Subcutaneous abdominal adipose tissue (tissue), 5 donors: ENCODE data around the gene MLH1.
A peak's percentile ranks its signal among the peaks of the same experiment; 100 is the strongest.
"Not testable (repeated sequence)": the region's sequence is repeated elsewhere in the genome, so short reads cannot be mapped to it uniquely, and the experiment has no call there.

Source experiments
- H3K27ac ChIP-seq: one replicate; pipeline ENCODE4 v1.7.0; 2013; ENCODE audit warnings: low read depth, mild to moderate bottlenecking, inconsistent platforms, low read length, moderate library complexity
- H3K27me3 ChIP-seq, 5 donors: one replicate each; pipeline ENCODE4 v1.7.0; 2013; ENCODE audit warnings: low read length in 5 of 5, inconsistent platforms in 1 of 5; ENCODE audit not compliant: control insufficient read depth in 5 of 5, insufficient read depth in 4 of 5
- H3K36me3 ChIP-seq, 5 donors: one replicate each; pipeline ENCODE4 v1.7.0; 2013; ENCODE audit warnings: low read length in 5 of 5; ENCODE audit not compliant: control insufficient read depth in 5 of 5, insufficient read depth in 5 of 5
- H3K4me1 ChIP-seq, 5 donors: one replicate each; pipeline ENCODE4 v1.7.0; 2013; ENCODE audit warnings: low read length in 5 of 5, mild to moderate bottlenecking in 3 of 5, moderate library complexity in 1 of 5; ENCODE audit not compliant: control insufficient read depth in 5 of 5, insufficient read depth in 5 of 5
- H3K4me3 ChIP-seq, 5 donors: one replicate each; pipeline ENCODE4 v1.7.0; 2013; ENCODE audit warnings: low read length in 5 of 5, low read depth in 1 of 5
- H3K9ac ChIP-seq, 5 donors: one replicate each; pipeline ENCODE4 v1.7.0; 2013; ENCODE audit warnings: low read length in 5 of 5, mild to moderate bottlenecking in 4 of 5, moderate library complexity in 3 of 5
- H3K9me3 ChIP-seq, 5 donors: one replicate each; pipeline ENCODE4 v1.7.0; 2013; ENCODE audit warnings: low read length in 5 of 5; ENCODE audit not compliant: control insufficient read depth in 5 of 5
- donor health status: healthy.
- donor health status: healthy.
- donor health status: healthy.
- donor health status: healthy.
- donor health status: healthy.

The MLH1 gene

DNA sequence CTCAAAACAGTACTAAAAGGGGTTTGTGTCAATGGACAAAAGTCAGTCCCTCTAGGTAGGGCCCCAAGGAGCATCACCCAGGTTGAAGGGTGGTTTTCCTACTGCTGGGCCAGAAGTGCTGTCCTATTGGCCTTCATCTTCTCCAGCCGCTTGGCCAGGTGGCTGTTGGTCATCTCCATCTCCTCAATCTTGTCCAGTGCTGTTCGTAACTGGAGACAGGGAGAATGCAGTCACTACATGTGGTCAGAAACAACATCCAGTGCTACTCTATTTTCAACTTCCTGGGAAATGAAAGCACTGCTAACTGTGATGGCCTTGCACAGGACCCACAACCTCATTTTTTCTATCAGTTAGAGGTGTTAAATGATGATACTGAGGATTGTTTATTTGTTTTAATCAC is 60.4 kb downstream of the MLH1 start:
- H3K4me1 ChIP-seq: peaks cover 2 to 29% (median 26%) of the 10 kb centered on the region in 5 donors
- H3K27me3 ChIP-seq: no peaks in the 10 kb centered on the region
- H3K36me3 ChIP-seq: peaks cover 24 to 69% (median 49%) of the 10 kb centered on the region in 5 donors
- H3K4me3 ChIP-seq: no peak overlapping the region
- H3K9ac ChIP-seq: peak overlapping the region in 1 of 5 donors; percentile 6
- no peaks in the 10 kb centered on the region for H3K9me3 ChIP-seq
- H3K27ac ChIP-seq: peak overlapping the region; percentile 80

DNA sequence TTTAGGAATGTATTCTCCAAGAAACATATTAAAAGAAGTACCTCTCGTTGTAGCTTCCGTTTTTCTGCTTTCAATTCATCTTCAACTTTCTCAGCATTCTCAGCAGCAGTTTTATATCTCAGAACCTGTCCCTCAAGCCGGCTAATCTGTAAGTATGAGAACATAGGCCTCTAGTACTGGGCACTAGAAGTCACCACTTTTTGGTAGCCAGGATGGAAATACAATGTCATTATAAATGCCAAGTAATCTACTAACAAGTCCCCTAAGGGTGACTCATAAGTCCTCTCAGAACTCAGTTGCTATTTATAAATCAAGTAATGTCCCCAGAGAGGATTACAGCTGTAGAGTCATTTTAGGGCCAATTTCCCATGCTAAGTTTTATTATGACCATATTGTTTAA is 61.1 kb downstream of the MLH1 start:
- Histone ChIP-seq H3K27ac (peak overlapping the region; percentile 80), H3K4me1 (peaks cover 2 to 29% (median 26%) of the 10 kb centered on the region in 5 donors), H3K9me3 (no peaks in the 10 kb centered on the region), H3K27me3 (no peaks in the 10 kb centered on the region), H3K36me3 (peaks cover 22 to 64% (median 44%) of the 10 kb centered on the region in 5 donors), H3K9ac (no peak overlapping the region), H3K4me3 (no peak overlapping the region)

DNA sequence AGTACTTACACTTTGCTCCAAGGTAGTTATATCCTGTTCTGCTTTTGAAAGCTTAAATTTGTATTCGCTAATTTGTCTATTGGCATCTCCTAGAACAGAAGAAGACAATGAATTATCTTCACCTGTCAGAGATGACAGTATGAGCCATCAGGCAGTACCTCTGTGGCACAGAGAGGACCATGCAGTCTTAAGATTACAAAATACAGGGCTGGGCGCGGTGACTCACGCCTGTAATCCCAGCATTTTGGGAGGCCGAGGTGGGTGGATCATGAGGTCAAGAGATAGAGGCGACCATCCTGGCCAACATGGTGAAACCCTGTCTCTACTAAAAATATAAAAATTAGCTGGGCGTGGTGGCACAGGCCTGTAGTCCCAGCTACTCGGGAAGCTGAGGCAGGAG is 61.8 kb downstream of the MLH1 start:
- peaks cover 22 to 60% (median 42%) of the 10 kb centered on the region in 5 donors for H3K36me3 ChIP-seq
- H3K27me3 ChIP-seq, H3K9me3 ChIP-seq, H3K4me3 ChIP-seq, H3K9ac ChIP-seq: not testable (repeated sequence)
- H3K4me1 ChIP-seq: peaks cover 2 to 25% (median 23%) of the 10 kb centered on the region in 5 donors
- peak overlapping the region; percentile 77 for H3K27ac ChIP-seq

DNA sequence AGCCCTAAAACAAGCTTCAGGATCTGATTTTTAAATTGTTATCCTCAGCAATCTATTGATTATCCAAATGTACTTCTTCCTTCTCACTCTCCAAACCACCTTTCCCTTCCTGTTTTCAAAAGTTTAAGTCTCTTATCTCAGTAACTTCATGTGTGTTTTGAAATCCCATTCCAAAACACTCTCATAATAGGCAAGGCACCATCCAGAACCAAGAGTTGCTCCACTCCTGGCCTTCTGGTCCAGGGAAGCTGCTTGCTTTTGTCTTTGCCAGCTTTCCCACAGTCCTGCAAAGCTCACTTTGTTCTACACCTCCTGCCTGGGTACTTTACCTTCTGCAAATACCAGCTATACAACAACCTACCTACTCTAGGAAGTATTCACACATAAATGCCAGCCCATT is 63.5 kb downstream of the MLH1 start:
- Histone ChIP-seq H3K9ac (no peak overlapping the region), H3K27me3 (no peaks in the 10 kb centered on the region), H3K27ac (no peak overlapping the region), H3K4me3 (no peak overlapping the region), H3K4me1 (peaks cover 2 to 30% (median 20%) of the 10 kb centered on the region in 5 donors), H3K9me3 (no peaks in the 10 kb centered on the region), H3K36me3 (peaks cover 20 to 56% (median 40%) of the 10 kb centered on the region in 5 donors)

DNA sequence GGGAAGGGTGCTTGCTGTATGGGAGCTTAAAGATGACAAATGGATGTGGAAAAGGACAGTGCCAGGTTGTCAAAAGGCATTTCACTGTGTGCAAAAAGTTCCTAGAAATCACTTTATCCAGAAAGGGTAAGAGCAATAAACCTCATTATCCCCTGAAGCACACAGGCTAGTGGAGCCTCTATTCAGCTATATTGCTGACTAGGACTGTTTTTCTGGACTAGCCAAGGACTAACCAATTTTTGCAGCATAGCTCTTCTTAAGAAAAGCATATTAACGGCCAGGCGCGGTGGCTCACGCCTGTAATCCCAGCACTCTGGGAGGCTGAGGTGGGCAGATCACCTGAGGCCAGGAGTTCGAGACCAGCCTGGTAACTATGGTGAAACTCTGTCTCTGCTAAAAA is 64.8 kb downstream of the MLH1 start:
- no peak overlapping the region for H3K27ac ChIP-seq
- H3K27me3 ChIP-seq: no peaks in the 10 kb centered on the region
- H3K36me3 ChIP-seq: peaks cover 29 to 57% (median 52%) of the 10 kb centered on the region in 5 donors
- no peak overlapping the region for H3K4me3 ChIP-seq
- H3K9me3 ChIP-seq: no peaks in the 10 kb centered on the region
- H3K4me1 ChIP-seq: peaks cover 2 to 23% (median 20%) of the 10 kb centered on the region in 5 donors
- no peak overlapping the region for H3K9ac ChIP-seq

DNA sequence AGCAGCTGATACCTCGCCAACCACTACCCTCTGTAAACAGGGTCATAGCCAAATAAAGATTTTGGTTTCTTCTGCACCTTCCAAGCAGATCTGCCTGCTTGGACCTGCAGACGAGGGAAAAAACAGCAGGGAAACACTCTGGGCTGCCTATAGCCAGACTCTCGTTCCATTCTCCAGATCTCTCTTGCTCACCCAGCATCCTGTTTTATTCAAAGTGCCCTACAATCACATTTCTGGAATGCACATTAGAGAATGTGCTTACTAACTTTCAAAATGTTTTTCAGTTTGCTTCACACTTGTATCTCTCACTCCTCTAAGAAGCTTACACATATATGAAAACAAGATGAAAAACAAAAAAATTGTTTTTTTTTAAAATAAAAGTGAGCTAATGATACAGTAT is 71.4 kb downstream of the MLH1 start:
- no peak overlapping the region for H3K27ac ChIP-seq
- H3K4me3 ChIP-seq: no peak overlapping the region
- no peak overlapping the region for H3K9ac ChIP-seq
- H3K27me3 ChIP-seq: no peaks in the 10 kb centered on the region
- H3K36me3 ChIP-seq: peaks cover 34 to 59% (median 38%) of the 10 kb centered on the region in 5 donors
- no peaks in the 10 kb centered on the region for H3K9me3 ChIP-seq
- H3K4me1 ChIP-seq: peaks cover 0 to 5% (median 0%) of the 10 kb centered on the region in 5 donors

DNA sequence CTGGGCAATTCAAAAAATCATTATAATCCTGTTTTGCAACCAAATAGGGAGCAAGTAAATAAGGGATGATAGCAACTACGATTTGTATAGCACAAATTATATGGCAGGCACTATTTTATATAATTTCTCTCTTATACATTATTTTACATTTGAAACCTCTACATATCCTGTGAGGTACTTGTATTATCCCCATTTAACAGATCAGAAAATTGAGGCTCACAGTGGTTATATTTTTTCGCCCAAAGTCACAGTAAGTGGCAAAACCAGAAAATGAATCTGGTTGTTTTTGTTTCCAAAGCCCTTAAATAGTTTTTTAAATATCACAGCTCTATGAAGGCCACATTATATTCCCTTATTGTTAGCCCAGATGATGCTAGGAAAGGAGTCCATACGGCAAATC is 74.3 kb downstream of the MLH1 start:
- H3K4me3 ChIP-seq: no peak overlapping the region
- H3K27me3 ChIP-seq: no peaks in the 10 kb centered on the region
- H3K4me1 ChIP-seq: no peaks in the 10 kb centered on the region
- no peak overlapping the region for H3K27ac ChIP-seq
- H3K36me3 ChIP-seq: peaks cover 33 to 50% (median 35%) of the 10 kb centered on the region in 5 donors
- no peaks in the 10 kb centered on the region for H3K9me3 ChIP-seq
- no peak overlapping the region for H3K9ac ChIP-seq

DNA sequence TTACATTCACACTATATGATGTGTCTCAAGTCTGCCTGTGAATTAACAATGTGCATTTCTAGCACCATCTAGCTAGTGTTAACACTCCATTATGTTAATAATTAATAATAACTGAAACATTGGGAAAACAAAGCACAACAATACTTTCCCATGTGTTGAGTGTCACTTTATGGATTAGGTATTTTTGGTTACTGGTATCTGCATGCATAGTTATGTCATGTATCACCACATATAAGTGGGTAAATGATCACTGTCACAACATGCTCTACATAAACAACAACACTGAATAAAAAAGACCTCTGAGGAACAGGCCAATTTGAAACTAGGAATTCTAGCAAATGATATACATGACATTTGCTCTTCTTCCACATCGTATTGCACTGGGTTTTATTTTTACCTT is 74.7 kb downstream of the MLH1 start:
- no peak overlapping the region for H3K9ac ChIP-seq
- peaks cover 29 to 45% (median 33%) of the 10 kb centered on the region in 5 donors for H3K36me3 ChIP-seq
- H3K27ac ChIP-seq: no peak overlapping the region
- no peak overlapping the region for H3K4me3 ChIP-seq
- no peaks in the 10 kb centered on the region for H3K4me1 ChIP-seq
- no peaks in the 10 kb centered on the region for H3K9me3 ChIP-seq
- H3K27me3 ChIP-seq: no peaks in the 10 kb centered on the region

DNA sequence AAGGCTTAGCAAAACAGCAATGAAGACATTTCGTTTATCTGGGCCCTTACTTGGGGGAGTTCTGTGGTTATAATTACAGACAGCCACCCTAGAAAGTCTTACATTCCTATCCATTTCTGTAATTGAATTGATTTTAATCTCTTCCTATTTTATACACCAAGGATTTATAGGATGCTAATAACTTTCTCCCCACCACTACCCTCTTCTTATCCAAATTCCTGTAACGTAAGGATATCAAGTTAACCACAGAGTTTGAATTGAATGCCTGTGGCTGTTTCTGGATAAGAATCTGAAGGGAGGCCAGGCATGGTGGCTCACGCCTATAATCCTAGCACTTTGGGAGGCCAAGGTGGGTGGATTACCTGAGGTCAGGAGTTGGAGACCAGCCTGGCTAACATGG is 78.6 kb downstream of the MLH1 start:
- H3K9me3 ChIP-seq: no peaks in the 10 kb centered on the region
- peaks cover 15 to 34% (median 27%) of the 10 kb centered on the region in 5 donors for H3K36me3 ChIP-seq
- H3K27ac ChIP-seq: no peak overlapping the region

DNA sequence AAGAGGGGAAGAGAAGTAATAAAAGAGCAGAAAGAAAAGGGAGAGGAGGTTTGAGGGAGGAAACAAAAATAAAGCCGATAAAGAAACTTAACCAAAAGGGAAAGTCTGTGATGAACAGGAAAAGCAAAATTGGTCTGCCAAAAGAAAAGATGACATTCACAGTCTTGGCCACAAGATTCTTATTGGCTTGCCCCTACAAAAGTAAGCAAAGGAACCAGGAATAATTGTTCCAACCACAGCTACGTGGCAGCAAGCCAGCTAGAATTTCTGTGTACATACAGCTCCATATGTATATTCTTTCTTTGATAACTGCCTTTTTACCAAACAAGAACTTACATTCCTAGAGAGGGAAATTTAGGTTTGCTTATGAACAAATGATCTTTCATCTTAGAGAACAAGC is 79.6 kb downstream of the MLH1 start:
- H3K27me3 ChIP-seq: no peaks in the 10 kb centered on the region
- H3K36me3 ChIP-seq: peaks cover 15 to 40% (median 28%) of the 10 kb centered on the region in 5 donors
- H3K9ac ChIP-seq: no peak overlapping the region
- H3K27ac ChIP-seq: no peak overlapping the region
- H3K4me3 ChIP-seq: no peak overlapping the region
- no peaks in the 10 kb centered on the region for H3K4me1 ChIP-seq
- no peaks in the 10 kb centered on the region for H3K9me3 ChIP-seq

More for the DNA sequence above, 78.6 kb downstream of the MLH1 start:
- H3K4me3 ChIP-seq: no peak overlapping the region
- no peak overlapping the region for H3K9ac ChIP-seq
- no peaks in the 10 kb centered on the region for H3K4me1 ChIP-seq
- H3K27me3 ChIP-seq: no peaks in the 10 kb centered on the region

DNA sequence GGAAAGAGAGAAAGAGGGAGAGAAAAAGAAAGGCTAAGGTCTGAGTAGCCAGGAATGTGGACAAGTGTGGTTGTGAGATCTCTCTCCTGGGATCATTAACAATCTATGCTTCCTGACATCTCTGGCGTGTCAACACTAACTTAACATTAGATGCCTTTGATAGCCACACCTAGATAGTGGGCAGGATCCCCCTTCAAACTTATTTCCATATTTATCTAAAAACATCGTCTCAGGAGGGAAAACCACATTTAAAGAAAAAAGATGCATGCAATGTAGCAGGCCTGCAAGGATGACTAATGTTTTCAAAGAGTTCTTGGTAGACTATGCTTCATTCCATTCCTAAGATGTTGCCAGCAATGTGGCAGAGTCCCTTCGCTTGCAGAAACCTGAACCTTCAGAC is 80.9 kb downstream of the MLH1 start:
- H3K4me3 ChIP-seq: no peak overlapping the region
- H3K4me1 ChIP-seq: no peaks in the 10 kb centered on the region
- H3K36me3 ChIP-seq: peaks cover 14 to 42% (median 27%) of the 10 kb centered on the region in 5 donors
- H3K27ac ChIP-seq: no peak overlapping the region
- H3K9me3 ChIP-seq: no peaks in the 10 kb centered on the region
- H3K27me3 ChIP-seq: no peaks in the 10 kb centered on the region
- H3K9ac ChIP-seq: no peak overlapping the region
